ENCODE data around the gene SYCP3. TPM values are rescaled to one million over a fixed set of nuclear protein-coding genes. Genes with fewer than 3 reads are reported as not detected.

Gene SYCP3
- total and polyA plus RNA-seq, 2 of the 8 experiments (the other 6 are each of a cell fraction or from before 2014, with no cell fraction given), result 0.02 to 0.07 TPM

DNA sequence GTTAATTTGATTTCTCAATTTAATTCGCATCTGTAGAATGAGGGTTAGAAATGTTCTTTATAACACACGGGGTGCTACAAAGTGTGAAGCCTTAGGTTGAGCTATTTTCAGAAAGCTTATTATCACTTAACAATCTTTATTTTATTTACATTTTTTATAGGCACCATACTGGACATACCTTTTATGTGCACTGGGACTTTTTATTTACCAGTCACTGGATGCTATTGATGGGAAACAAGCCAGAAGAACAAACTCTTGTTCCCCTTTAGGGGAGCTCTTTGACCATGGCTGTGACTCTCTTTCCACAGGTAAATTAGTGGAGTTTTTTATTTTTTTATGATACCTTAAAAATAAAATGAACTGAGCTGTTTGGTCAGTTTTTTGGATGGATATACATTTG is 25.3 kb downstream of the SYCP3 start:
- ChIA-PET POLR2A (ENCODE audit: partially characterized antibody) (no interaction called here), CTCF (ENCODE audit: partially characterized antibody) (interaction anchor here (1.0 to 1.2 kb wide), 2 partner anchors 10 to 14 kb away, joined by 3 to 6 read pairs; no protein-coding TSS in a partner anchor)
- Histone ChIP-seq H3K4ac (replicated peaks; ENCODE audit: insufficient read length, low read depth, low read length) (no peak overlapping the region), H3K9me3 (ENCODE audit: insufficient read depth in 2 of 2, low read depth in 1 of 2, low read length in 1 of 2) (no peaks in the 10 kb centered on the region), H4K20me1 (replicated peaks in 1 of 2; ENCODE audit: control insufficient read depth in 1 of 2, insufficient read depth in 2 of 2, low read length in 2 of 2) (no peaks in the 10 kb centered on the region), H3K23me2 (ENCODE audit: low read depth, low read length) (no peaks in the 10 kb centered on the region), H3K4me2 (ENCODE audit: insufficient read depth in 1 of 2, low read depth in 2 of 2, low read length in 2 of 2) (no peak overlapping the region), H2BK20ac (ENCODE audit: low read length) (no peak overlapping the region), H2BK12ac (ENCODE audit: low read depth, low read length) (no peak overlapping the region), H3K79me2 (ENCODE audit: control insufficient read depth in 1 of 2, insufficient read depth in 2 of 2, low read length in 2 of 2) (peaks cover 0 to 7% of the 10 kb centered on the region in 2 experiments; a peak in 1 of 4 replicates), H4K8ac (ENCODE audit: extremely low read depth, insufficient read depth, low read length) (no peak overlapping the region), H3K23ac (ENCODE audit: insufficient read length) (no peak overlapping the region), H2AFZ (ENCODE audit: low read length) (no peak overlapping the region), H3K14ac (ENCODE audit: insufficient read length) (no peak overlapping the region), H2BK5ac (ENCODE audit: low read depth, low read length) (no peak overlapping the region), H3K79me1 (ENCODE audit: low read depth, low read length) (no peaks in the 10 kb centered on the region; the same call in 1 of the 2 replicates), H2AK5ac (ENCODE audit: low read depth, low read length) (no peak overlapping the region), H2BK15ac (ENCODE audit: low read length) (no peak overlapping the region), H3K4me3 (ENCODE audit: extremely low read depth in 1 of 4, insufficient read depth in 2 of 4, low read depth in 3 of 4, low read length in 4 of 4) (no peak overlapping the region), H4K91ac (replicated peaks; ENCODE audit: insufficient read length, low read length) (no peak overlapping the region), H3K18ac (ENCODE audit: extremely low read depth, low read length) (no peak overlapping the region), H3K9ac (replicated peaks in 1 of 4; ENCODE audit: extremely low read depth in 1 of 4, low read depth in 3 of 4, low read length in 3 of 4) (no peak overlapping the region), H2BK120ac (replicated peaks; ENCODE audit: low read depth, low read length) (no peak overlapping the region), H3K36me3 (ENCODE audit: control insufficient read depth in 2 of 4, insufficient read depth in 4 of 4, low read length in 3 of 4) (no peaks in the 10 kb centered on the region), H3K4me1 (replicated peaks in 1 of 4; ENCODE audit: control insufficient read depth in 3 of 4, insufficient read depth in 4 of 4, low read length in 3 of 4) (peaks cover 0 to 4% (median 0%) of the 10 kb centered on the region in 4 experiments; a peak in 1 of 7 replicates), H3K27me3 (replicated peaks in 1 of 4; ENCODE audit: control insufficient read depth in 3 of 4, extremely low read depth in 1 of 4, insufficient read depth in 3 of 4, low read length in 3 of 4) (no peaks in the 10 kb centered on the region), H3K27ac (ENCODE audit: low read depth, low read length) (no peak overlapping the region), H3K56ac (replicated peaks; ENCODE audit: insufficient read length, low read depth, low read length) (no peak overlapping the region), H4K5ac (ENCODE audit: insufficient read length, low read depth, low read length) (no peak overlapping the region)
- 89% methylated on average over 2 of the region's 2 CpGs; no CpG with 5 or more reads in 1 of the 2 experiments for WGBS, 2 experiments (ENCODE audit: extremely low coverage in 1 of 2, insufficient coverage in 1 of 2, insufficient read length in 1 of 2, insufficient replicate concordance in 2 of 2, low coverage in 1 of 2, low lambda C conversion rate in 2 of 2, missing lambda C conversion rate in 1 of 2)
- DNase-seq (ENCODE audit: low read depth in 1 of 2, low spot score in 2 of 2) (no peak), FAIRE-seq (no peak)
- TF ChIP-seq SRF (IDR thresholded peaks at IDR 0.05; ENCODE audit: low read depth, low read length) (no peak), HDAC6 (IDR thresholded peaks at IDR 0.05; ENCODE audit: low read depth, low read length) (no peak), BRCA1 (IDR thresholded peaks at IDR 0.05; ENCODE audit: low read depth, low read length) (no peak), TAF1 (IDR thresholded peaks at IDR 0.05; ENCODE audit: low read depth, low read length) (no peak), BACH1 (IDR thresholded peaks at IDR 0.05; ENCODE audit: low read length) (no peak), RNF2 (IDR thresholded peaks at IDR 0.05; ENCODE audit: borderline replicate concordance, low read depth, low read length, missing control alignments, poor library complexity, severe bottlenecking) (no peak), KDM1A (IDR thresholded peaks at IDR 0.05; ENCODE audit: borderline replicate concordance, low read length) (no peak), NANOG (IDR thresholded peaks at IDR 0.05; ENCODE audit: insufficient read depth, low read depth, low read length, poor library complexity, severe bottlenecking) (no peak), RAD21 (IDR thresholded peaks at IDR 0.05 in 1 of 2, conservative IDR thresholded peaks at IDR 0.05 in 1 of 2; ENCODE audit: low read depth in 2 of 2, low read length in 2 of 2) (no peak), POLR2A (IDR thresholded peaks at IDR 0.05; ENCODE audit: control extremely low read depth in 1 of 2, low read depth in 2 of 2, low read length in 2 of 2) (no peak), EGR1 (IDR thresholded peaks at IDR 0.05; ENCODE audit: borderline replicate concordance, low read depth, low read length) (no peak), TBP (IDR thresholded peaks at IDR 0.05; ENCODE audit: low read depth, low read length) (no peak), SIX5 (IDR thresholded peaks at IDR 0.05; ENCODE audit: low read depth, low read length) (no peak), HDAC2 (IDR thresholded peaks at IDR 0.05; ENCODE audit: borderline replicate concordance in 1 of 2, low read depth in 2 of 2, low read length in 2 of 2) (no peak), POLR2AphosphoS5 (IDR thresholded peaks at IDR 0.05; ENCODE audit: low read depth, low read length) (no peak)

Data from H1 (cell line).